HepG2 (cell line): ENCODE data around the gene ULK4. TPM values are rescaled to one million over a fixed set of nuclear protein-coding genes. Genes with fewer than 3 reads are reported as not detected.

Source experiments
- BCL3 ChIP-seq: sonication (generic); formaldehyde crosslinking; IDR thresholded peaks from 2 replicates; pipeline ENCODE4 v1.5.1; 2020; ENCODE audit warnings: mild to moderate bottlenecking, missing genetic modification reagents, moderate library complexity
- BORCS8-MEF2B ChIP-seq: sonication (generic); formaldehyde crosslinking; IDR thresholded peaks from 2 replicates; pipeline ENCODE4 v1.8.0; 2022; ENCODE audit warnings: mild to moderate bottlenecking, missing genetic modification reagents
- GABPA ChIP-seq, 2 experiments: IDR thresholded peaks; 2 replicates each; pipeline ENCODE4 v1.6.1; 2011 to 2016; ENCODE audit warnings: low read depth in 2 of 2, low read length in 1 of 2, missing biosample characterization in 1 of 2, missing genetic modification characterization in 1 of 2
- GRHL1 ChIP-seq: sonication (generic); formaldehyde crosslinking; conservative IDR thresholded peaks from 2 replicates; pipeline ENCODE4 v1.8.0; 2022; ENCODE audit warnings: missing genetic modification reagents
- HNRNPH1 ChIP-seq: fragments of 200-400 bp; formaldehyde crosslinking; optimal IDR thresholded peaks from 2 replicates; pipeline ENCODE3; 2017; ENCODE audit warnings: mild to moderate bottlenecking, low read depth, low read length
- PBX3 ChIP-seq: sonication (generic); formaldehyde crosslinking; IDR thresholded peaks from 2 replicates; pipeline ENCODE4 v1.8.1; 2023; ENCODE audit warnings: missing genetic modification reagents, inconsistent platforms, borderline replicate concordance
- RERE ChIP-seq: IDR thresholded peaks from 2 replicates; pipeline ENCODE4 v1.6.1; 2016; ENCODE audit warnings: low read depth, missing genetic modification reagents, missing compliant biosample characterization
- SMAD9 ChIP-seq: sonication (generic); formaldehyde crosslinking; IDR thresholded peaks from 2 replicates; pipeline ENCODE4 v1.5.1; 2020; ENCODE audit warnings: mild to moderate bottlenecking, missing genetic modification reagents
- XRCC5 ChIP-seq: fragments of 200-400 bp; formaldehyde crosslinking; optimal IDR thresholded peaks from 2 replicates; pipeline ENCODE3; 2017; ENCODE audit warnings: mild to moderate bottlenecking, low read length
- ZBTB2 ChIP-seq: sonication (generic); formaldehyde crosslinking; IDR thresholded peaks from 2 replicates; pipeline ENCODE4 v1.8.0; 2022; ENCODE audit warnings: low read depth, missing genetic modification reagents
- ZFP36 ChIP-seq: fragments of 150-350 bp; IDR thresholded peaks from 2 replicates; pipeline ENCODE4 v1.6.1; 2018; ENCODE audit warnings: borderline replicate concordance, low read length, low read depth; ENCODE audit not compliant: partially characterized antibody
- ZHX1 ChIP-seq: sonication (generic); formaldehyde crosslinking; IDR thresholded peaks from 2 replicates; pipeline ENCODE4 v1.8.1; 2022; ENCODE audit warnings: low read depth, mild to moderate bottlenecking, missing genetic modification reagents
- polyA plus RNA-seq, 8 experiments: library from polyadenylated mRNA; depleted of rRNA in 3 of 8; stranded (reverse) in 7 of 8; unstranded in 1 of 8; fragments of >200 nt; fragmentation: Illumina TruSeq in 4 of 8; extraction: Trizol in 4 of 8; gene quantifications; 2 replicates each; pipeline versions ENCODE4 v1.2.1 to v1.2.3, GENCODE V29; 2011 to 2016; ENCODE audit warnings: low read depth in 4 of 8, missing spikeins in 1 of 8, mixed read lengths in 1 of 8; ENCODE audit not compliant: insufficient read depth in 1 of 8
- total RNA-seq, 5 experiments: library from RNA; depleted of rRNA; stranded (reverse); fragments of >200 nt; fragmentation: Illumina TruSeq; extraction: Trizol; gene quantifications; 2 replicates each; pipeline ENCODE4 v1.2.3, GENCODE V29; 2016; ENCODE audit warnings: low read depth in 1 of 5

ULK4 gene
- total and polyA plus RNA-seq, 2 of the 13 experiments (the other 11 are each of a cell fraction or from before 2014, with no cell fraction given): 6.7 to 11.8 TPM

GRCh38 chr3:41247055-41248004 lies 714.6 kb downstream of the ULK4 start (continued):
- TF ChIP-seq RERE (CRISPR knock-in tag) (peak; percentile 61; the same call in 1 of the 2 replicates), ZHX1 (CRISPR knock-in tag) (no peak), ZFP36 (no peak), BCL3 (CRISPR knock-in tag) (no peak), HNRNPH1 (no peak), ZBTB2 (CRISPR knock-in tag) (no peak), XRCC5 (no peak), SMAD9 (no peak), GABPA (IDR thresholded peaks at IDR 0.05; ENCODE audit: low read depth, low read length) (no peak), GABPA (CRISPR knock-in tag; IDR thresholded peaks at IDR 0.05; ENCODE audit: low read depth) (no peak), PBX3 (CRISPR knock-in tag) (no peak), BORCS8-MEF2B (no peak), GRHL1 (CRISPR knock-in tag) (no peak)
